ENCODE results near the gene CAMKK1.

DNA sequence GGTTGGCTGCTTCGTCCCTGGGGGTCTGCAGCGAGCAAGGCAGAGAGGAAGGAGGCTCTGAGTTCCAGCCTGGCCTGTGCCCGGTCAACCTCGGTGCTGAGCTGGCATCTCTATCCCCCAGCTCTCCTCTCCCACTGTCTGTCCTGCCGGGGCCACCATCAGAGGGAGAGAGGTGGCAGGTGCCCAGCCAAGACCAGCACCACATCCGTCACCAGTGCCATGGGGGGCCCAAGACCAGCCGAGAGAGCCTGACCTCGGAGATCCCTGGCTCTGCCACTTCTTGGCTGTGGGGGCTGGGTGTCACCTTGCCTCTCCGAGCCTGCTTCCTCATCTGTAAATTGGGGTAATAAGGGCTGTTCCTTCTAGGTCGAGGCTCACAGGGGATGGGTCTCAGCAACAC lies 24.0 kb upstream of the CAMKK1 start:
- TF ChIP-seq EZH2 (IDR thresholded peaks at IDR 0.05; ENCODE audit: borderline replicate concordance, insufficient read depth, low read depth, low read length, poor library complexity, severe bottlenecking): no peak
- TF ChIP-seq, protein P1, sequence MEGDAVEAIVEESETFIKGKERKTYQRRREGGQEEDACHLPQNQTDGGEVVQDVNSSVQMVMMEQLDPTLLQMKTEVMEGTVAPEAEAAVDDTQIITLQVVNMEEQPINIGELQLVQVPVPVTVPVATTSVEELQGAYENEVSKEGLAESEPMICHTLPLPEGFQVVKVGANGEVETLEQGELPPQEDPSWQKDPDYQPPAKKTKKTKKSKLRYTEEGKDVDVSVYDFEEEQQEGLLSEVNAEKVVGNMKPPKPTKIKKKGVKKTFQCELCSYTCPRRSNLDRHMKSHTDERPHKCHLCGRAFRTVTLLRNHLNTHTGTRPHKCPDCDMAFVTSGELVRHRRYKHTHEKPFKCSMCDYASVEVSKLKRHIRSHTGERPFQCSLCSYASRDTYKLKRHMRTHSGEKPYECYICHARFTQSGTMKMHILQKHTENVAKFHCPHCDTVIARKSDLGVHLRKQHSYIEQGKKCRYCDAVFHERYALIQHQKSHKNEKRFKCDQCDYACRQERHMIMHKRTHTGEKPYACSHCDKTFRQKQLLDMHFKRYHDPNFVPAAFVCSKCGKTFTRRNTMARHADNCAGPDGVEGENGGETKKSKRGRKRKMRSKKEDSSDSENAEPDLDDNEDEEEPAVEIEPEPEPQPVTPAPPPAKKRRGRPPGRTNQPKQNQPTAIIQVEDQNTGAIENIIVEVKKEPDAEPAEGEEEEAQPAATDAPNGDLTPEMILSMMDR (IDR thresholded peaks at IDR 0.05): no peak

All from B cell (primary cell).